ENCODE data around the gene AR. TPM values are rescaled to one million over a fixed set of nuclear protein-coding genes. Genes with fewer than 3 reads are reported as not detected.
"Not testable (repeated sequence)": the region's sequence is repeated elsewhere in the genome, so short reads cannot be mapped to it uniquely, and the experiment has no call there.

Gene AR
- total RNA-seq, 1 donor from 2014 or later: not detected

DNA sequence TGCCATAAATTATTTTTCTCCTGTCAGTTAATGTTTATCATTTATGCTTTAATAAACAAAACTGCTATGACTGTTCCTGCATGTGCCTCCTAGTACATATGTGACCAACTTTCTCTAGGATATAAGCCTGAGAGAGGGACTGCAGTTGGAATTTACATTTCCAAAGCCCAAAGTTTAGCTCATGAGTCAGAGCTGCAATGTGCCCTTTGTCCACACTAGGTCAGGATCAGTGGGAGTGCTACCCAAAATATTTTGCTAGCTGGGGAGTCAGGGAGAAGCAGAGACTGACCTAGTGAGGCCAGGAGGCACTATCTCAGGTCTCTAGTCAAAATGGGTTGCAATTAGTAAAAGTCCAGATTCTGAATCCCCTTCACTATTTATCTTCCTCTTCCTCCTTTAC is 92.7 kb downstream of the AR start:
- intact Hi-C loops (cut with micrococcal nuclease): no loop called here

GRCh38 chrX:67637293-67637692 is 93.5 kb downstream of the AR start:
- intact Hi-C loops (cut with micrococcal nuclease): not testable (repeated sequence)

DNA sequence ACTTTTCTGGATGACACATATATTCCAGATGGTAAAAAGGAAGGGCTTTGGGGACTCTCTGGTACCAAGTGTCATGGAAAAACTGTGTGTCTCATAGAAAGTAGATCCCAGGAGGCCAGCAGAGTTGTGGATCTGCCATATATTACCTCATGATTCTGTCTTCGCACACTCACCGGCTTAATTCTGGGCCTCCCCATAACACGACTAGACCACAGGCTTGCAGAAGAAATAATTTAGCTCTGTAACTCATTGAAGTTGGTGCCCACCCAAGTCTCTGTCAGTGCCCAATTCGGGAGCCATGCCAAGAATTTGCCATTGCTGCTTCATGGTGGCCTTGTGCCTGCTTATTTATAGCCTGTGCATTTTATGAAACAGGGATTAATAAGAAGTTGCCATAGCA is 104.5 kb downstream of the AR start:
- intact Hi-C loops (cut with micrococcal nuclease): no loop called here

- intact Hi-C loops (cut with micrococcal nuclease): no loop called here
These were observed 107.8 kb downstream of the AR start for GRCh38 chrX:67651437-67652142.

DNA sequence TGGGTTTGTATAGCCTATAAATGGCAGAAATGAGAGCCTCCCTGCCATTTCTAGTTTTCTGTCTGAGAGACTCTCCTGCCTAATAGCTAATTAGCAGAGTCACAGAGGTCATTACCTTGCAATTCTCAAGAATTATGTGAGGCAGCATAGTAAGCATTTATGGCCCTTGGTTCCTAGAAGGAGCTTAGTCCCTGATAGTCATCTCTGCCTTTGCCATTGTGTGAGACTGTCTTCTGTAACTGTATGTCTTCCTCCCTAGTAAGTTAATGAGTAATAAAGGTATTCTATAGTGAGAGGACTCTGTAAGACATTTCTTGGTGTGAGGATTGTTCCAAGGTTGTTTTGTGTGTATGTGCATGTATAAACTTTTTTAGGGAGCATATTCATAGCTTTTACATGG is 108.7 kb downstream of the AR start:
- intact Hi-C loops (cut with micrococcal nuclease): no loop called here

DNA sequence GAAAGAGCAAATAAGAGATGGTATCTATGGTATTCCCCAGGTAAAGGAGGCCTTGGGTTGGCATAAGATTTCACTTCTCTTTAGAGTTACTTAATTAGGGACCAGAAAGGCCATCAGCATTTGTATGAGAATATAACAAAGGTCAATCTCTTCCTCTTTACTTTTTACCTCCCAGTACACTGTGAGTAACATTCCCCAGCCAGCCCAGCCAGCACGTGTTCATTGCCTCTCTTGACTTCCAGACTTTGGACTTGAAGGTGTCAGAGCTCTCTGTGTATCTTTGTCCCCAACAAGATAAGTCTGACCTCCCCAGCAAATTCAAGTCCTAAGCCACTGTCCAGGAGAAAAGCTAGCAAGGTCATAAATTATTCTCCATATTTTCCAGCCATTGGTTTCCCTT is 110.5 kb downstream of the AR start:
- intact Hi-C loops (cut with micrococcal nuclease): no loop called here

DNA sequence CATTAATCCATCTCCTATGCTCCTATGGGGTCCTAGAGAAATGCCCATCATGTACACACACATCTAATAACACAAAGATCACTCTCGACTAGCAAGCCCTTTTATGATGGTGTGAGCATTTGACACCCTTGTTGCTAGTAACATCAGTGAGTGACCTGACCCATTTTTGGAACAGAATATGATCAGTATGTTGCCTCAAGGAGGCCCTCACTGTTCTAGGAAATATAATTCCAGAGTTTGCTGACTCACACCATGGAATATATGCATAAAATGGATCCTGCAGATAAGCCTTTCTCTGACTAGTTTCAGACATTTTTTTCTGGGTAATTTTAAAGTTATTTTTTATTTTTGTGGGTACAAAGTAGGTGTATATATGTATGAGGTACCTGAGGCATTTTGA is 121.8 kb downstream of the AR start:
- intact Hi-C loops (cut with micrococcal nuclease): no loop called here

DNA sequence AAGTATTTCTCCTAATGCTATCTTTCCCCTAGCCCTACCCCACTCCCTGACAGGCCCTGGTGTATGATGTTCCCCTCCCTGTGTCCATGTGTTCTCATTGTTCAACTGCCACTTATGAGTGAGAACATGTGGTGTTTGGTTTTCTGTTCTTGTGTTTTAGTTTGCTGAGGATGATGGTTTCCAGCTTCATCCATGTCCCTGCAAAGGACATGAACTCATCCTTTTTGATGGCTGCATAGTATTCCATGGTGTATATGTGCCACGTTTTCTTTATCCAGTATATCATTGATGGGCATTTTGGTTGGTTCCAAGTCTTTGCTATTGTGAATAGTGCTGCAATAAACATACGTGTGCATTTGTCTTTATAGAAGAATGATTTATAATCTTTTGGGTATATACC is 126.9 kb downstream of the AR start:
- intact Hi-C loops (cut with micrococcal nuclease): not testable (repeated sequence)

- intact Hi-C loops (cut with micrococcal nuclease): no loop called here
These were observed 130.0 kb downstream of the AR start for GRCh38 chrX:67673741-67674274.

- intact Hi-C loops (cut with micrococcal nuclease): no loop called here
These were observed 130.9 kb downstream of the AR start for GRCh38 chrX:67674741-67675140.

- intact Hi-C loops (cut with micrococcal nuclease): no loop called here
These were observed 140.3 kb downstream of the AR start for GRCh38 chrX:67684136-67684535.

- intact Hi-C loops (cut with micrococcal nuclease): no loop called here
These were observed 148.4 kb downstream of the AR start for GRCh38 chrX:67692246-67692645.

DNA sequence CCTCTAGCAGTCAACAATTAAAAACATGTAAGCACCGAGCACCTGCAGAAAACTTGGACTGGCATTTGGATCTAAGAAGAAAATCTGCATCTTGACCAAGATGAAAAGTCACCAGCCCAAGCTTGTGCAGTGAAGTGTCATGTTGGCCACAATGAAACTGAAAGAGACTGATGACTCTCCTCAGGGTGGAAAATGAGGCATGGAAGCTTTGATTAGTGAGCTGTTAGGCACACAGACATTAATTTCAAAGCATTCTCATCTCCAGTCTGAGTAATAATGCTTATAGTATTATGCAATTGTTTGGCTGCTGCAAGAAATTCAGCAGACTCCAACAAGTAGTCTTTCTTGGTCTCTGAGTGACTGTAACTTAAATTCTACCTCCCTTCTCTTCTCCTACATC is 150.1 kb downstream of the AR start:
- intact Hi-C loops (cut with micrococcal nuclease): no loop called here

DNA sequence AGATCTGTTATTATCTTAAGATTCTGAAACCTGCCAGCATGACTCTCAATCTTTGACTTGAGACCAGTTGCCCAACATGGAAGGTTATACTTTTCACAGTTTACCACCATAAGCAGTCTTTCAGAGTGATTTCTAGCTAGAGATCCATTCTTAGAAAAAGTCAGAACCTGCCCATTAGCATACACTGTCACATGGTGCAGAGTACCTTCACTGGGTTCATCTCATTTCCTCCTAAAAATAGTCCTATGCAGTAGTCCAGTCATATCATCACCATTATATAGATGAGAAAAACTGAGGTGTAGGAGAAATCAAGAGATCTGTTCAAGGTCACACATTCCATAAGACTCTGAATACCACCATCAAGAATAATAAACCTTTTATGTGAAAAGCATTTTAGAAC is 153.6 kb downstream of the AR start:
- intact Hi-C loops (cut with micrococcal nuclease): no loop called here

DNA sequence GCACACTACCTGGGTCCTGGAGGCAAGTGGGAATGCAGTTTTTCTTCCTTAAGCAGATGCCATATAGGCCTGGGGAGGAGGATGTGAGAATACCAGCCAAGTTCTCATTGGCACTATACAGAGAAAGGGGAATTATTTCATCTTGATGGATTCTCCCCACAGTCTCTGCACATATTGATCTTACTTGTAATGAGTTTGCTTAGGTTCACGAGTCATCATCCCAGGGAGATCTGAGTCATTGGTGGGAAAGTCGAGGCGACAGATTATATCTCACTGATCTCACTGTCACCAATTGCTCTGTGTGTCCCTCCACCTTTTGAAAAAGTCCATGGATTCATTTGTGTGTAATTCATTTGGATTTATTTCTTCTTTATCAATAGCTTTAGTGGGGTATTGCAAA is 156.8 kb downstream of the AR start:
- intact Hi-C loops (cut with micrococcal nuclease): no loop called here

DNA sequence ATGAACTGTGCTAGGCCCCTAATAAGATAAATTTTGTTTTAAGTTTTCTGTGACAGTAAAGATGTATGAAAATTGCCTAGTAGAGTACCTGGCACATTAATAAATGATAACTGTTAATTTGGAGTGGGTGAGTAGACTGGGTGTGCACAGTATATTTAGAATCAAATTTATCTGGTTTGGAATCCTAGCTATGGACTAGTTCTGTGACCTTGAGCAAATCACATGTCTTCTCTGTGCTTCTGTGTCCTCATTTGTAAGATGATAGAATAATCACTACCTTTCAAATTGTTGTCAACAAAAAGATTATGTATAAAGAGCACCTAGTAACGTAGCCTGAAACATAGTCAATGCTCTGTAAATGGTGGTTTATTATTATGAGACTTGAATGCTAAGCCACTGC is 170.2 kb downstream of the AR start:
- intact Hi-C loops (cut with micrococcal nuclease): no loop called here

DNA sequence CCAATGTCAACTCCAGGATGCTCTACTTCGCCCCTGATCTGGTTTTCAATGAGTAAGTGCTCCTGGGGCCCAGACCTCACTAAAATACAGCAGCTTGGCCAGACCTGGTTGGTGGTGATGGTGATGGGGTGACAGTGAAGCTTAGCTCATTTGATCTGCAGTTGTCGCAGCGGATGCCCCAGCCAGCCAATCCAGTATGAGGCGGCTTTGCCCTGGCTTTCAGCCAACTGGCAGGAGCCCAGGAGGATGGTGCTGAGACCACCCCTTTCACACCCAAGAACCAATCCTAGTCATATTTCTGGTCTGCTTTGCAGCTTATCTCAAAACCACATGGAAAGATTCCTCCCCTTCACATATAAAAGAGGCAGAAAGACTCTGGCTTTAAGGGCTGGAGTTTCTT is 173.8 kb downstream of the AR start:
- intact Hi-C loops (cut with micrococcal nuclease): no loop called here

DNA sequence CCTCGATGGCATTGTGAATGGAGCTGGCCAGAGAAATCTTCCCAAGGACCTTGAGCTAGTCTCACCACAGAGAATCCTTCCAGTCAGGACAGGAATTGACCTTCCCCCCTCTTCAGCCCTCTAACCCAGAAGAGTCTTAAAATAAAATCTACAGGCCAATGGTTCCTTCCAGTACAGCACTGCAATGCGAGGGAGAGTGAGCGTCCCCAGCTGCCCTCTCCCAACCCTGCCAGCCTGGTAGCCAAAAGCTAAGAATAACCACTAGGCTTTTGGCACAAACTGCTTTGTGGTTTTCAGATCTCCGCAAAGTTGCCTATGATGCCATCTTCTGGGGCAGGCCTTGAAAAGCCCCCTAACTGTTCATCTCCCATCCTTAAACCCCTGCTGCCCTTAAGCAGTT is 175.1 kb downstream of the AR start:
- intact Hi-C loops (cut with micrococcal nuclease): no loop called here

DNA sequence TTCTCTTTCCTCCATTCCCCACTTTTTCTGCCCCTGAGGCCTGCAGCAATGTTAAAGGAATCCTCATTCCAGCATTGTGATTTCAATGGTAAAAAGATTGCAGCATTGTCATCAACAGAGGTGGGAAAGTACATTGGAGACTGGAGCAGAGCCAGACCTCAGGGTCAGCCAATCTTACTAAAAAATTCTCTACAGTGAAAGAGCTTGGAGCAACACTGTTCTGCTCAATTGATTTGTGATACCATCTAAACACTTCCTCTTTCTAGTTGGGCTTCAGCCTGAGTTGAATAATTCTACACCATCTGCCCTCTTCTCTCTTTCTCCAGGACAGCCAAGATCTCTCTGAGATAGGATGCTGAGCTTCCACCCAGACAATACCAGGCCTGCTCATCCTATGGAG is 176.5 kb downstream of the AR start:
- intact Hi-C loops (cut with micrococcal nuclease): no loop called here

- intact Hi-C loops (cut with micrococcal nuclease): no loop called here
These were observed 177.5 kb downstream of the AR start for GRCh38 chrX:67721321-67721720.

DNA sequence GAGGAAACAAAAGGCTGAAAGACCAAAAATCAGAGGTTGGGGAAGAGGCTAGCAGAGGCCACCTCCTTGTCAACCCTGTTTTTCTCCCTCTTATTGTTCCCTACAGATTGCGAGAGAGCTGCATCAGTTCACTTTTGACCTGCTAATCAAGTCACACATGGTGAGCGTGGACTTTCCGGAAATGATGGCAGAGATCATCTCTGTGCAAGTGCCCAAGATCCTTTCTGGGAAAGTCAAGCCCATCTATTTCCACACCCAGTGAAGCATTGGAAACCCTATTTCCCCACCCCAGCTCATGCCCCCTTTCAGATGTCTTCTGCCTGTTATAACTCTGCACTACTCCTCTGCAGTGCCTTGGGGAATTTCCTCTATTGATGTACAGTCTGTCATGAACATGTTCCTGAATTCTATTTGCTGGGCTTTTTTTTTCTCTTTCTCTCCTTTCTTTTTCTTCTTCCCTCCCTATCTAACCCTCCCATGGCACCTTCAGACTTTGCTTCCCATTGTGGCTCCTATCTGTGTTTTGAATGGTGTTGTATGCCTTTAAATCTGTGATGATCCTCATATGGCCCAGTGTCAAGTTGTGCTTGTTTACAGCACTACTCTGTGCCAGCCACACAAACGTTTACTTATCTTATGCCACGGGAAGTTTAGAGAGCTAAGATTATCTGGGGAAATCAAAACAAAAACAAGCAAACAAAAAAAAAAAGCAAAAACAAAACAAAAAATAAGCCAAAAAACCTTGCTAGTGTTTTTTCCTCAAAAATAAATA is 179.9 kb downstream of the AR start:
- intact Hi-C loops (cut with micrococcal nuclease): no loop called here

GRCh38 chrX:67724359-67725110 is 180.7 kb downstream of the AR start:
- intact Hi-C loops (cut with micrococcal nuclease): no loop called here

All from T-helper 1 cell treated with Interleukin-12 subunit alpha and Interleukin-12 subunit beta and Interleukin-4 antibody, amounts not matched to agents 30 ng/mL and 1 ng/mL, for 36 hours (primary cell).